PC-3 (cell line): ENCODE results near the gene DHX34. TPM values are rescaled to one million over a fixed set of nuclear protein-coding genes. Genes with fewer than 3 reads are reported as not detected.

Experiments used
- ATAC-seq: fragments of 200-7000 bp; cut with Tn5 transposase; 2 replicates; pipeline ENCODE4 v1.9.1; 2020; ENCODE audit warnings: mild to moderate bottlenecking, moderate library complexity
- BruUV-seq: library from RNA; stranded (reverse); fragments of 400-500 nt; replicated peaks from 2 replicates; lab custom pipeline; 2021; lab: Mats Ljungman, UMichigan
- CTCF ChIA-PET: fragments of 300-600 bp; sonication (Branson Sonifier 250); formaldehyde crosslinking; loops from one replicate; lab custom pipeline; 2022; ENCODE audit warnings: antibody characterized with exemption; lab: Charles Lee
- POLR2A ChIA-PET: fragments of 300-600 bp; sonication (Branson Sonifier 250); formaldehyde crosslinking; loops from one replicate; lab custom pipeline; 2022; ENCODE audit warnings: antibody characterized with exemption; ENCODE audit not compliant: unreplicated experiment; lab: Charles Lee
- DNase-seq: peaks from one replicate; pipeline ENCODE4 v3.0.0-alpha.2; 2015
- H2AFZ ChIP-seq: fragments of 300-600 bp; sonication (generic); 2 replicates; pipeline ENCODE4 v1.6.0; 2016; ENCODE audit warnings: antibody characterized with exemption, low read length
- H3F3A ChIP-seq: fragments of 300-600 bp; sonication (generic); one replicate; pipeline ENCODE4 v1.6.0; 2017; ENCODE audit warnings: antibody characterized with exemption, low read length, control low read depth, mild to moderate bottlenecking; ENCODE audit not compliant: unreplicated experiment
- H3K27ac ChIP-seq: fragments of 300-600 bp; sonication (generic); 2 replicates; pipeline ENCODE4 v1.5.1; 2016; ENCODE audit warnings: mild to moderate bottlenecking, low read length
- H3K27me3 ChIP-seq: fragments of 300-600 bp; sonication (generic); 2 replicates; pipeline ENCODE4 v1.6.1; 2016; ENCODE audit warnings: low read length, mixed read lengths
- H3K36me3 ChIP-seq: fragments of 300-600 bp; sonication (generic); 2 replicates; pipeline ENCODE4 v1.6.1; 2016; ENCODE audit warnings: low read depth, mixed run types, low read length, mixed read lengths
- H3K4me1 ChIP-seq: fragments of 300-600 bp; sonication (generic); 2 replicates; pipeline ENCODE4 v1.5.1; 2016; ENCODE audit warnings: low read length; ENCODE audit not compliant: insufficient read depth
- H3K4me2 ChIP-seq: fragments of 300-600 bp; sonication (generic); 2 replicates; pipeline ENCODE4 v1.6.0; 2016; ENCODE audit warnings: low read length
- H3K4me3 ChIP-seq: fragments of 300-600 bp; sonication (generic); 2 replicates; pipeline ENCODE4 v1.5.1; 2016; ENCODE audit warnings: mild to moderate bottlenecking, low read length, mixed read lengths
- H3K79me2 ChIP-seq: fragments of 300-600 bp; sonication (generic); 2 replicates; pipeline ENCODE4 v1.6.1; 2017; ENCODE audit warnings: low read length, mixed read lengths
- H3K9ac ChIP-seq: fragments of 300-600 bp; sonication (generic); 2 replicates; pipeline ENCODE4 v1.6.0; 2016; ENCODE audit warnings: mild to moderate bottlenecking, low read length
- H3K9me2 ChIP-seq: fragments of 300-600 bp; sonication (generic); replicated peaks from 2 replicates; pipeline ENCODE4 v1.6.1; 2016; ENCODE audit warnings: mixed run types, low read length, mixed read lengths
- H3K9me3 ChIP-seq: fragments of 300-600 bp; sonication (generic); 2 replicates; pipeline ENCODE4 v1.6.1; 2016; ENCODE audit warnings: low read length, mixed read lengths
- H4K20me1 ChIP-seq: fragments of 300-600 bp; sonication (generic); 2 replicates; pipeline ENCODE4 v1.6.1; 2016; ENCODE audit warnings: low read length, mixed read lengths
- EZH2 ChIP-seq: fragments of 300-600 bp; sonication (generic); IDR thresholded peaks from one replicate; pipeline ENCODE4 v1.6.1; 2017; ENCODE audit warnings: antibody characterized with exemption, mild to moderate bottlenecking, low read length; ENCODE audit not compliant: unreplicated experiment
- EZH2phosphoT487 ChIP-seq: fragments of 300-600 bp; sonication (generic); IDR thresholded peaks from 2 replicates; pipeline ENCODE4 v1.6.1; 2018; ENCODE audit warnings: mild to moderate bottlenecking, antibody characterized with exemption, low read length, borderline replicate concordance
- intact Hi-C: fragments of 100-400 bp; cut with micrococcal nuclease; formaldehyde crosslinking; loops from 2 replicates; pipeline ENCODE4 v1.9.0; 2023
- total RNA-seq: library from RNA; depleted of rRNA; stranded (reverse); fragments of >200 nt; gene quantifications from 2 replicates; pipeline ENCODE4 v1.2.3, GENCODE V29; 2014
- TF ChIP-seq, protein P1 (sequence below): fragments of 300-600 bp; sonication (generic); conservative IDR thresholded peaks from 2 replicates; pipeline ENCODE4 v1.5.1; 2017; ENCODE audit warnings: antibody characterized with exemption, low read depth, mild to moderate bottlenecking, low read length

Gene DHX34
- total RNA-seq, 1 experiment from 2014 or later, result 28.3 TPM

DNA sequence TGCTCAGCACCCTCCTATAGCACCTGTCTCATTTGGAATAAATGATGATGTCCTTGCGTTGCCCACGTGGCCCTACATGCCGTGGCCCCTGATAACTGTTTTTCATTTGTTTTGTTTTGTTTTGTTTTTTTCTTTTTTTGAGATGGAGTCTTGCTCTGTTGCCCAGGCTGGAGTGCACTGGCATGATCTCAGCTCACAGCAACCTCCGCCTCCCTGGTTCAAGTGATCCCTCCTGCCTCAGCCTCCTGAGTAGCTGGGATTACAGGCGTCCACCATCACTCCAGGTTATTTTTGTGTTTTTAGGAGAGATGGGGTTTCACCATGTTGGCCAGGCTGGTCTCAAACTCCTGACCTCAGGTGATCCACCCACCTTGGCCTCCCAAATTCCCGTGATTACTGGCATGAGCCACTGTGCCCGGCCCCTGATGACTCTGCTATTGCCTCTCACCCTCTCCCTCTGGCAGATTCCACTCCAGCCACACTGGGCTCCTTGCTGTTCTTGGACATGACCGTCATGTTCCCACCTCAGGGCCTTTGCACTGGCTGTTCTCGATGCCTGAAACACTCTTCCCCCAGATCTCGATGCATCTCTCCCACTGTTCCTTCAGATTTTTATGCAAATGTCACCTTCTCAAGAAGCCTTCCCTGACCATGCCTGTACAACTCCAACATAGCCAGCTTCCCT, 9.8 kb upstream of the DHX34 start:
- POLR2A ChIA-PET, result no interaction called here
- CTCF ChIA-PET, result no interaction called here
- Histone ChIP-seq H3K36me3 (no peaks in the 10 kb centered on the region), H2AFZ (no peak overlapping the region), H3K27me3 (no peaks in the 10 kb centered on the region), H3K79me2 (no peaks in the 10 kb centered on the region), H3K27ac (no peak overlapping the region), H3F3A (no peaks in the 10 kb centered on the region), H3K4me3 (no peak overlapping the region), H3K9me3 (no peaks in the 10 kb centered on the region), H3K9me2 (no peaks in the 10 kb centered on the region), H3K4me1 (no peaks in the 10 kb centered on the region), H4K20me1 (no peaks in the 10 kb centered on the region), H3K9ac (no peak overlapping the region), H3K4me2 (no peak overlapping the region)
- no peak for TF ChIP-seq EZH2
- no peak for TF ChIP-seq EZH2phosphoT487
- TF ChIP-seq, protein P1, sequence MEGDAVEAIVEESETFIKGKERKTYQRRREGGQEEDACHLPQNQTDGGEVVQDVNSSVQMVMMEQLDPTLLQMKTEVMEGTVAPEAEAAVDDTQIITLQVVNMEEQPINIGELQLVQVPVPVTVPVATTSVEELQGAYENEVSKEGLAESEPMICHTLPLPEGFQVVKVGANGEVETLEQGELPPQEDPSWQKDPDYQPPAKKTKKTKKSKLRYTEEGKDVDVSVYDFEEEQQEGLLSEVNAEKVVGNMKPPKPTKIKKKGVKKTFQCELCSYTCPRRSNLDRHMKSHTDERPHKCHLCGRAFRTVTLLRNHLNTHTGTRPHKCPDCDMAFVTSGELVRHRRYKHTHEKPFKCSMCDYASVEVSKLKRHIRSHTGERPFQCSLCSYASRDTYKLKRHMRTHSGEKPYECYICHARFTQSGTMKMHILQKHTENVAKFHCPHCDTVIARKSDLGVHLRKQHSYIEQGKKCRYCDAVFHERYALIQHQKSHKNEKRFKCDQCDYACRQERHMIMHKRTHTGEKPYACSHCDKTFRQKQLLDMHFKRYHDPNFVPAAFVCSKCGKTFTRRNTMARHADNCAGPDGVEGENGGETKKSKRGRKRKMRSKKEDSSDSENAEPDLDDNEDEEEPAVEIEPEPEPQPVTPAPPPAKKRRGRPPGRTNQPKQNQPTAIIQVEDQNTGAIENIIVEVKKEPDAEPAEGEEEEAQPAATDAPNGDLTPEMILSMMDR, result no peak
- DNase-seq (no peak), ATAC-seq (no peak)
- no TSS peak for BruUV-seq
- intact Hi-C loops, result no loop called here

DNA sequence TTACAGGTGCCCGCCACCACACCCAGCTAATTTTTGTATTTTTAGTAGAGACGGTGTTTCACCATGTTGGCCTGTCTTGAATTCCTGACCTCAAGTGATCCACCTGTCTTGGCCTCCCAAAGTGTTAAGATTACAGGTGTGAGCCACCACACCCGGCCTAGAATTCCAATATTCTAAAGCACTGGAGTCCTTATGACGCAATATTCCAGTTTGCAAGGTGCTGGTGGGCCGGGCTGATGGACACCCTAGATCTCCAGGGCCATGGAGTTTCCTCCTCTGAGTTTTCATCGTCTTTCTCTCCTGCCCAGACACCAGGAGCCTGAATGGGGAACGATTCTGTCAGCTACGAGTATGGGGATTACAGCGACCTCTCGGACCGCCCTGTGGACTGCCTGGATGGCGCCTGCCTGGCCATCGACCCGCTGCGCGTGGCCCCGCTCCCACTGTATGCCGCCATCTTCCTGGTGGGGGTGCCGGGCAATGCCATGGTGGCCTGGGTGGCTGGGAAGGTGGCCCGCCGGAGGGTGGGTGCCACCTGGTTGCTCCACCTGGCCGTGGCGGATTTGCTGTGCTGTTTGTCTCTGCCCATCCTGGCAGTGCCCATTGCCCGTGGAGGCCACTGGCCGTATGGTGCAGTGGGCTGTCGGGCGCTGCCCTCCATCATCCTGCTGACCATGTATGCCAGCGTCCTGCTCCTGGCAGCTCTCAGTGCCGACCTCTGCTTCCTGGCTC, 8.5 kb upstream of the DHX34 start:
- CTCF ChIA-PET, result no interaction called here
- no peak overlapping the region for H3K27ac ChIP-seq
- H3K27me3 ChIP-seq, result no peaks in the 10 kb centered on the region
- H3K9me2 ChIP-seq, result no peaks in the 10 kb centered on the region
- H3K36me3 ChIP-seq, result no peaks in the 10 kb centered on the region
- ATAC-seq (no peak), DNase-seq (no peak)
- intact Hi-C loops, result no loop called here
- H3K79me2 ChIP-seq, result no peaks in the 10 kb centered on the region
- H3F3A ChIP-seq, result no peaks in the 10 kb centered on the region
- H3K4me2 ChIP-seq, result no peak overlapping the region
- no peaks in the 10 kb centered on the region for H3K9me3 ChIP-seq
- no peak overlapping the region for H2AFZ ChIP-seq
- no peak overlapping the region for H3K9ac ChIP-seq
- no peak overlapping the region for H3K4me3 ChIP-seq
- POLR2A ChIA-PET, result no interaction called here
- no peaks in the 10 kb centered on the region for H3K4me1 ChIP-seq
- TF ChIP-seq EZH2phosphoT487, result no peak
- no peak for TF ChIP-seq EZH2
- TF ChIP-seq, protein P1, result no peak
- BruUV-seq, result no TSS peak
- H4K20me1 ChIP-seq, result no peaks in the 10 kb centered on the region

DNA sequence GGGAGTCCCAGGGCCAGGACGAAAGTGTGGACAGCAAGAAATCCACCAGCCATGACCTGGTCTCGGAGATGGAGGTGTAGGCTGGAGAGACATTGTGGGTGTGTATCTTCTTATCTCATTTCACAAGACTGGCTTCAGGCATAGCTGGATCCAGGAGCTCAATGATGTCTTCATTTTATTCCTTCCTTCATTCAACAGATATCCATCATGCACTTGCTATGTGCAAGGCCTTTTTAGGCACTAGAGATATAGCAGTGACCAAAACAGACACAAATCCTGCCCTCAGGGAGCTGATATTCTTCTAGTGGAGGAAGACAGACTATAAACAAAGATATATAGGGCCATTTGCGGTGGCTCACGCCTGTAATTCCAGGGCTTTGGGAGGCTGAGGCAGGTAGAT, 7.4 kb upstream of the DHX34 start:
- Histone ChIP-seq H3K27ac (no peak overlapping the region), H3K9ac (no peak overlapping the region), H3K9me2 (no peaks in the 10 kb centered on the region), H3K4me1 (no peaks in the 10 kb centered on the region), H2AFZ (no peak overlapping the region), H3K4me3 (no peak overlapping the region), H3K79me2 (no peaks in the 10 kb centered on the region), H3K36me3 (no peaks in the 10 kb centered on the region), H3K9me3 (no peaks in the 10 kb centered on the region), H4K20me1 (no peaks in the 10 kb centered on the region), H3K27me3 (no peaks in the 10 kb centered on the region), H3K4me2 (no peak overlapping the region), H3F3A (no peaks in the 10 kb centered on the region)
- ATAC-seq (no peak), DNase-seq (no peak)
- TF ChIP-seq EZH2phosphoT487 (no peak), EZH2 (no peak)
- TF ChIP-seq, protein P1, result no peak
- ChIA-PET POLR2A (no interaction called here), CTCF (no interaction called here)
- BruUV-seq, result no TSS peak
- intact Hi-C loops, result no loop called here
